CD4-positive, alpha-beta T cell treated with Interleukin-2 at 100 ng/mL for 4 hours (primary cell): ENCODE results near the gene ATP4A.

Experiments used
- DNase-seq: peaks from one replicate; pipeline ENCODE4 v3.0.0-alpha.2; 2020; ENCODE audit warnings: low spot score

Gene ATP4A

DNA sequence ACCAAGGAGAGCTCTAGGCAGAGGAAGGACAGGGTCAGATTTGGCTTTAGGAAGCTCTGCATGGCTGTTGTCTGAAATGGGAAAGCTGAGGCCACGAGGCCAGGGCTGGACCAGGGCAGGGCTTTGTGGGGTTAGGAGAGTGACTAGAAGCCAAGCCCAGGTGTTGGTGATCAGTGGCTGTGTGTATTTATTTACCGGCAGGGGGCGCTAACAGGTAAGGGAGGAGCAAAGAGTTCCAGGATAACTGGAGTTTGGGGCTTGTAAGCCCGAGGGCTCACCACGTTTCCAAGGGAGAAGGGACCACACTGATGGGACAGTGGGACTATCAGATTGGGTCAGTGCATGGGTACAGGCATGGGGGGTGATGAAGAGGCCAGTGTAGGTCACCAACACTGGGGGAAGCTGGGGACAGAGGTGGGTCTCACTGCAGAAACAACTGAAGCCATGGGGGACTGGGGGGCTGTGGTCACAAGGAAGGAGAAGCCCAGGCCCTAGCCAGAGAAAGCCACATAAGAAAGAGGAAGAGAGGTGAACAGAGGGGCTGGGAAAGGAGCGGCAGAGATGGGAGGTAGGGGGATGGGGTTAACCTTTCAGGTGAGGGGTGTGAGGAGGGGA is 14.2 kb downstream of the ATP4A start:
- peak; percentile 70 for DNase-seq

DNA sequence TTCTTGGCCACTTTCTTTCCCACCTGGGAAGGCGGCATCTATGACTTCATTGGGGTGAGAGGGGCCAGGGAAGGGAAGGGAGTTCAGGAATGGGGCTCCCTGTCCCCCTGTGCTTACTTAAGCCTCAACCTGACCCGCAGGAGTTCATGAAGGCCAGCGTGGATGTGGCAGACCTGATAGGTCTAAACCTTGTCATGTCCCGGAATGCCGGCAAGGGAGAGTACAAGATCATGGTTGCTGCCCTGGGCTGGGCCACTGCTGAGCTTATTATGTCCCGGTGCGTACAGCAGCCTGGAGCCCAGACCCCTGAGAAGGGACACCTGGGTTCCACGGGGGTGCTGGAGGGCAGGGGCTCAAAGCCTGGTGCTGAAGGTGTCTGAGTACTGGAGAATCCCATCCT is 16.9 kb downstream of the ATP4A start:
- DNase-seq = no peak

DNA sequence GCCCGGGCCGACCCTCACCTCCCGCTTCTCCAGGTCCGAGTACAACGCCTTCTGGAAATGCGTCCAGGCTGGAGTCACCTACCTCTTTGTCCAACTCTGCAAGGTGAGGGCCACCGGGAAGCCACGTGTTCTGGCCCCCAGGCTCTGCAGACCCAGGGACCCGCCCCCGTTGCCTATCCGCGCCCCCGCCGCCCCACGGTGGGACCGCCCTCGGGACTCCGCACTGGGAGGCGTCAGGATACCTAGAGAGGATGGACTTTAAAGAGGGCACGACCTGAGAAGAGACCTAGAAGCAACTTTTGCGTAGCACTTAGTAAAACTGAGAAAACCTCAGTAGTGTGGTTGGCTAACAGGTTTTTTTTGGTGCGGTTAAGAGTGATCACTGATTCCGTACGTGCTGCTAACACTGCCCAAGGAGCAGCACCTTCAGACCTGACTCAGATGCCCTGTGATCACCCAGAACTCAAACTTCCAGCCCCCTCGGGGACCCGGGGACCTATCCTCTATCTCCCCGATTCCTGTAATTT is 17.5 kb downstream of the ATP4A start:
- peak; percentile 30 for DNase-seq

DNA sequence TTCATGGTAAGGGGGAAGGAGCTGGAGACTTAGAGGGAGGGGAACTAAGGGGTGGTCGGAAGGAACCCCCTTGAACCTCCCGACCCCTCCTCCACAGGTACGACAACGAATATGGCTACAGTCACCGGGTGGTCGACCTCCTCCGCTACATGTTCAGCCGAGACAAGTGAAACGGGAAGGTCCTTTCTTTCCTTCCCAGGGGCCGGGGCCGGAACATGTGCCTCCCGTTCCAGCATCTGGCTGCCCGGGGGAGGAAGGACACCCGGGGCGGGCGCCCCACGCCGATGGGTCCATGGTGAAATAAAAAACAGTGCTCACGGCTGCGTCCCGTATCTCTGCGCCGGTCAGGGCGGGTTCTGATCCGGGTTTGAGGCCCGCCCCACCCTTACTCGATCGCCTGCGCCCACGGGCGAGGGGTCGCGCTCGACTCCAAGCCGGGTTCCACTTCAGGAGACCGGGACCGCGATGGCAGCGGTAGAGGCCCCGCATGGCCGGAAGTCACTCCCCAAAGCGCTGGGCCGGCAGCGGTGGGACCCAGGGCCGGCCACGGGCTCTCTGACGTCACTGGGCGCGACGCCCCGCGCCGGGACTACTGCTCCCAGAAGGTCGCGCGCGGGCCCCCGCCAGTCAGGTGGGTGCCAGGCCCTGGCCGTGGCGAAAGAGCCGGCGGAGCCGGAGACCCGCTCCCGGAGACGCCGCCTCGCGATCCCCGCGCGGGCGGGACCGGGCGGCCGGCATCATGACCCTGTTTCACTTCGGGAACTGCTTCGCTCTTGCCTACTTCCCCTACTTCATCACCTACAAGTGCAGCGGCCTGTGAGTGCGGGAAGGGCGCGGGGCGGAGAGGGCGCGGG is 18.2 kb downstream of the ATP4A start, which contains the start of gene TMEM147:
Gene TMEM147 (plus strand): TSS at position 626 of the 854 bp plus-strand sequence. CDS start 114 bp downstream, at position 740.
- DNase-seq = peak; percentile 76

DNA sequence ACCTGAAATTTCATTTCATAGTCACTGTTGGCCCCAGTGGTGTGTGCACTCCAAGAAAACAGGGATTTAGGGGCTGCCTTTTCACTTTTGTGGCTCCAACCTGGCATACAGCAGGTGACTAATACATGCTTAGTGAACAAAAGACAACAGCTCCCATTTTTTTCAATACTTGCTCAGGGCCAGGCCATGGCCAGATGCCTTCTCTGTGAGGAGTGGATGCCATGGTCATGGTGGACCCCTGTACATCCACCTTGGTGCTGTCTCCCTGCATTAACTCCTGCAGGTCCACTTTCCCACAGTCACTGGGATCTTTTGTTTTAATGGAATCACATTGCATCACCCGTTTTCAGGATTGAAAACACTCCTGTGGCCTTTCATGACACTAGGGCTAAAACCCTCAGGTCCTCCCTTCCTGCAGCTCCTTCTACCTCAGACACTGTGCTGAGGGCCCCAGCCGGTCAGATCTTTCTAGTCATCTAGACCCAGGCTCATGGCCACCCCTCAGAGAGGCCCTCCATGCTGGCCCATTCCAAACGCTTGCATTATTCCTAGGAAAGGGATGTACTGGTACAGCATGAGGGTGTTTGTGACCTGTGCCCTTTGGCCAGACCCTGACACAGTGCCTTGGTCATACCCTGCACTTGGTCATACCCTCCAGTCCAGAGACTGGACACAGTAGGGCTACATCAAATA is 19.2 kb downstream of the ATP4A start:
- DNase-seq = no peak

DNA sequence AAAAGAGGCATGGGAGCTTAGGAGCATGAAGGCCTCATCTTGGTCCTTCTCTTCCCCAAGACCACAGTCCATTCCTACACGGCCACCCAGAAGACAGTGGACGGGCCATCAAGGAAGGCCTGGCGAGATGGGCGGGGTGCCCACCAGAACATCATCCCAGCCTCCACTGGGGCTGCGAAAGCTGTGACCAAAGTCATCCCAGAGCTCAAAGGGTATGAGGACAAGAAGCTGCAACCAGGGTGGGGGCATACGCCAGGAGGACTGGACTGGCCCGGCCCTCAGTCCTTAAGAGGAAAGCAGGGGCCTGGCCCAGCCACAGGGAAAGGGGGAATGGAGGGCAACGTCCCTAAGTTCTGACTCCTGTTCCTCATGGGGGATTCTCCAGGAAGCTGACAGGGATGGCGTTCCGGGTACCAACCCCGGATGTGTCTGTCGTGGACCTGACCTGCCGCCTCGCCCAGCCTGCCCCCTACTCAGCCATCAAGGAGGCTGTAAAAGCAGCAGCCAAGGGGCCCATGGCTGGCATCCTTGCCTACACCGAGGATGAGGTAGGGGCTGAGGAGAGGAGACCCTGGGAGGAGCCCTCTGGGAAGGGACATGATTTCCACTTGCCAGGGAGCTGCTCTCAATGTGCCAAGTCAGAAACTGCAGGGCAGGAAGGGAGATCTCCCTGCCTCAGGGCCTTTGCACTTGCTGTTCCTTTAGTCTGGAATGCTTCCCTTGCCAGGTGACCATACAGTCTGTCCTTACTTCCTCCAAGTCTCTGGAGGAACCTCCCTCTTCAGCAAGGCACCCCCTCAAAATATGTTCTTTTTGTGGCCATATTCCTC is 20.0 kb downstream of the ATP4A start:
- DNase-seq = no peak

DNA sequence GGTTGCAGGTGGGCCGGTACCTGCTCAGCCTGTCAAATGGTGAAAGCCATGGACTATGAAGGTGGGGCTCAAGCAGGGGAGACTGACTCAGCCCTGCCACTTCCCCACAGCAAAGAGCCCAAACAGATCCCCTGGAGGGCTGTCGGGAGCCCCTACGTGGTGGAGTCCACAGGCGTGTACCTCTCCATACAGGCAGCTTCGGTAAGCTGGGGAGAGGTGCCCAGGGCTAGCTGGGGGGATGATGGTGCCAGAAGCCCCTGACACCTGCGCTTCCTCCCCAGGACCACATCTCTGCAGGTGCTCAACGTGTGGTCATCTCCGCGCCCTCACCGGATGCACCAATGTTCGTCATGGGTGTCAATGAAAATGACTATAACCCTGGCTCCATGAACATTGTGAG is 21.2 kb downstream of the ATP4A start:
- DNase-seq = no peak

DNA sequence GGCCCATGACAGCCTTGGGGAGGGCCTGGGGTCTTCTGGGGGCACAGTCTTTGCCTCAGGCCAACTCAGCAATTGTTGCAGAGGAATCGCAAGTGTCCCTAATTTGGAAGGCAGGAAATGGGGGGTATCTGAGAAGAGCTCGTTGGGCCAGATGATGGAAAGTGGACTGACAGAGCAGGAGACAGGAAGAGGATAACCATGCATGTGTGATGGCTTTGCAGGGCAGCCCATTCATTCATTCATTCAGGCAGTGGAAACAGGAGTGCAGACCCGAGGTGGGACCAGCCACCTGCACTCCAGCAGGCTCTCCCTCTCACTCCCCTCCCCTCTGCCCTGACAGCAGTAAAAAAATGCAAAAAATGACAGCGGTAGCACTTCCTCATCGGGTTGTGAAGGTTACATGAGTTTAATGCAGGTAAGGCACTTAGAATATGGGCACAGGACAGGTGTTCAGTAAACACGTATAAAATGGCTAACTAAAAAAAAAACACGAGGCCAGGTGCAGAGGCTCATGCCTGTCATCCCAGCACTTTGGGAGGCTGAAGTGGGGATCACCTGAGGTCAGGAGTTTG is 23.0 kb downstream of the ATP4A start:
- no peak for DNase-seq

DNA sequence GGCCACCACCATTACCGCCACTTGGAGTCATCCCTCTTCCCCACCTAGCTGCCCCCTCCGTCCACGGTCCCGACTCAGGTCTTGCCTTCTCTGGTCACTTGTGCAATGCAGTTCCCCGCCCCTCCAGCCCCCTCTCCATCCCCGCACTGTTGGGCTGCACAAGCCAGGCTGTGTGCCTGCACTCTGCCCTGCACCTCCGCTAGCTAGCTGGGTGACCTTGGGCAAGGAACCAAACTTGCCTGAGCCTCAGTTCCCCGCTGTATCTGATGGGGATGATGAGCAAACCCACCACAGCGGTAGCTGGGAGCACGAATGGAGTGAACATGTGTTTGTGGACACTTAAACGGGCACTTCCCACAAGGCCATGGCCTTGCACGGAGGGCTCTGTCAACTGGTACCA is 23.6 kb downstream of the ATP4A start:
- DNase-seq = no peak

DNA sequence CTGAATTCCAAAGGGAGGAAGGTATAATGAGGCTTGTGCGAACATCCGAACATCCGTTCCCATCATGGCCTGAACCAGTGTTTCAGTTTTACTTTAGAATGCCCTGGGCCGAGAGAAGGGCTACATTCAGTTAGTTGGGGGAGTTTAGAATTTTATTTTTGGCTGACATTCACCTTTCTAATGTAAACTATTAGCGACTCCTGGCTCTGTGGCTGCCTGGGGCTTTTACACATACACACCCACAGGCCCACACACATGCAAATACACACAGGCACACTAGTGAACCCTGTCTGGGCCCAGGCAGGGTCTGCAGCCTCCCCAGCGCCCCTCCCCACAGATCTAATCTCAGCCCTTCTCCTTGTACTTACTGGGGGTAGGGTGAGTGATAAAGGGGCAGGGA is 24.1 kb downstream of the ATP4A start:
- no peak for DNase-seq

DNA sequence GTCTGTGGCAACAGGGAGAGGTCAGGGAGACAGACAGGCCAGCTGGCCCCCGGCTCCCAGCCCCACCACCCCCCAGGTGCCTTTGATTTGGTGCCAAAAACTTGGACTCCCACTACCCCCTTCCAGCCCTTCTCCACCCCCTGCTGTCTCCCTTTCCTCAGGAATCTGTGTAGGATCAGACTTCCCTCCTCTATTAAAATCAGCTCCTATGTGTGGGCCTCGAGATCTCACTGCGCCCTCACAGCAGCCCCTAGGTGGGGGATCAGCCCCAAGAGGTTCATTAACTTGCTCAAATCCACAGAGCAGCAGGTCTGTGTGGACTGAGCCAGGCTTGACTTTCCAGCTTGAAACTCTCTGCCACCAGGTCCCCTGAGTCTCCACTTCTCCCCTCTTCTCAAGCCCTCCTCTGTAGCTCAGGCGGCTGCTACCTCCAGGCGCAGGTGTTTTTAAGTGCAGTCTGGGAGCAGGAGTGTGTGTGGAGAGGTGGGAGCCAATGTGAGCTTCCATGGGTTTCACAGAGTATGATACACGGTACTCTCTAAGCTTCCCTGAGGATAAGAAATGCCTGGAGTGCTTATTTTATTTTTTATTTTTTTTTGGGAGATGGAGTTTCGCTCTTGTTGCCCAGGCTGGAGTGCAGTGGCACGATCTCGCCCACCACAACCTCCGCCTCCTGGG is 28.5 kb downstream of the ATP4A start:
- no peak for DNase-seq

DNA sequence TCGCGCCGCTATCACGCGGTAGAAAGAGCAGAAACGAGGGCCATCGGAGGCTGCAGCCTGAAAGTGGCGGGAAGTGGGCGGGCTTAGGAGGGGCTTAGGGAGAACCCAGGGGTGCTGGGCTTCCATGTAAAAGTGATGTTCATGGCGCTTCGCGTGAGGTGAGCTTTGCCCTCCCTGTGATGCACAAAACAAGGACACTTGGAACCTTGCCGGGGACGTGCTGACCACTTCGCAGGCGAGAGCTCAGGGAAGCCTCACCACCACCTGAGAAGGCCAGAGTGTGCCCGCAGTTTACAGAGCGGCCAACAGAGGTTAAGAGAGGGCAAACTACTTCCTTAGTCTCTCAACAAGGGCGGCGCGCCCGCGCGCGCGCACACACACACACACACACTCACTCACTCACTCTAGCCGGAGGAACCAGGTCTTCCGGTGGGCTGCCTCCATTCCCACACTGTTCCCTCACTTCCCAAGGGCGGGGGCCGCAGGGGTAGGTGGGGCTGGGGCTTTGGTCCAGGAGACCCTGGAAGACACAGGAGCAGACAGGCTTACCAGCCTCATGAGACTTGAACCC is 29.6 kb downstream of the ATP4A start:
- DNase-seq = peak; percentile 15

DNA sequence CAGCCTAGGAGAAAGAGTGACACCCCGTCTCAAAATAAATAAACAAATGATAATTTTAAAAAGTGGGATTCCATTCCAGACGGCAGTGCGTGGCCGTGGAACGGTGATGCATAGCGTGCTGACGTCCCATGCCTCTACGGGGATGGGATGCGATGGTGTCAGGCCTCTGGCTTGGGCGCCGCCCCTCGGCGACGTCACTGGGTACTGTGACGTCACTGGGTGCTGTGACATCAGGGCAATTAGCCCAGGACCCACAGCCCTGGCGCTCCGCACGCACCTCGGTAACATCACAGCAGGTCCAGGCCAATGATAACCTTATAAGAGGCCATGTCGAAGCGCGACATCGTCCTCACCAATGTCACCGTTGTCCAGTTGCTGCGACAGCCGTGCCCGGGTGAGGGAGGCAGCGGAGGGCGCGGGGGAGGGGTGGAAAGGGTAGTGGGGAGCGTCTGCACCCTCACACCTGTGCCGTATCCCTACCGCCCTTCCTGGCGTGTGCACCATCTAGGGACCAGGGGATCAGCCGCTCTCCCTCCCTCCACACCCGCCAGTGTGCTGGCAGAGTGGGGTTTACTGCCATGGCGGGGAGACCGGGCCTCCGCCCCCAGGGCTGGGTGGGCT is 30.1 kb downstream of the ATP4A start, which contains the start of gene GAPDHS:
Gene GAPDHS (plus strand): TSS at position 256 of the 621 bp plus-strand sequence. CDS start 72 bp downstream, at position 328.
- DNase-seq = no peak

DNA sequence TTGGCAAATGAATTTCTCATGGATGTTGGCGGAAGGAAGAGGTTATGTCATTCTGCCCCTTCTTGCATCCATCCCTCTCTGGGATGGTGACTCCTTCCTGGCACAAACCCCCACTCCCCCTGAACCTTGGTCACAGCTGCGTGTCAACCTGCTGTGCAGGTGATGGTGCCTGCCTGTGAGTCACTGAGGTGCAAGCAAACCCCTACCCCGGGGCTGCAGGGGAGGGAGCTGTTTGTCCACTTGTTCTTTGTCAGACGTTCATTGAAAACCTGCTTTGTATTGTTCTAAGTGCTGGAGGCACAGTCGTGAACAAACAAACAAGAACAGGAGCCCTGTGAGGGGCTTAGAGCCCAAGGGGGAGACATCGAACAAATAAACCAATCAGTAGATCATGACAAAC is 32.2 kb downstream of the ATP4A start:
- DNase-seq = no peak

DNA sequence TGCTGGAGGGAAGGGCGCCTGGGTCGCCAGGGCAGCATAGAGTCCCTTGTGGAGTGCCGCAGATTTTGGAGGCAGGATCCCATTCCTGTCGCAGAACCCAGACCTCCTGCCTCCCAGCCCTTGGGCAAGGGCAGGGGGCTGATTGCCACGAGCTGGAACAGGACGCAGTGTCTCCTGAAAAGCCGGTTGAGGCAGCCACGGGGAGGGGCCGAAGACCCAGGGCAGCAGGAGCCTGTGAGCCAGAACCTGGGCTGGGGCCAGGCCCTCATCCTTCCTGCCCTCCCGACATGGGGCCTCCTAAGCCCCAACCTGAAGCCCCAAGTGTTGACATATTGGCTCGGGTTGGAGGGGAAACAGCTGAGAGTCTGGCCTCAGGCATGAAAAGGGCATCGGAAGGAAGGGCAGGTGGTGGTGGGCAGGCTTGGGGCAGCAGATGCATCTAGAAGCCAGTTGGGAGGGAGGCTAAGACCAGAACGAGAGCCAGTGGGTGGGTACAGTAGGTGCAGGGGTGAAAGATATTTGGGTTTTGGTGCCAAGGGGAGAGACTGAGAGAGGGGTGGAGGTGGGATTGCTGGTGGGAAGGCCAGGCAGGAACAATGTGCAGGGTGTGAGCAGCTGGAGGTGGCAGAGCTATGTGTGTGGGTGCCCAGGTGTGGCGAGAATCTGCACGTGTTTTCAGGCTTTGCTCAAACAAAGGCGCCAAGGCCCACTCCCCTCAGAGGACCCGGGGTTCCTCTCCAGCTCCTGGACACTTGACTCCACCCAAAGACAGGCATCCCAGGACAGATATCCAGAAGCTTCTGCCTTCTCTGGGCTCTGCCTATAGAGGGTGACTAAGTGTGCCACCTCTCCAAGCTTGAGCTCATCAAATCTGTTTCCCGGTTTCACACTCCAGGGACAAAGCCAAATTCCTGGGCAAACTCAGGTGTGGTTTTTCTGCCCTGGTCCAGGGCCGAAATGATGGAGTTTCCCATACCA is 33.9 kb downstream of the ATP4A start:
- DNase-seq = no peak

DNA sequence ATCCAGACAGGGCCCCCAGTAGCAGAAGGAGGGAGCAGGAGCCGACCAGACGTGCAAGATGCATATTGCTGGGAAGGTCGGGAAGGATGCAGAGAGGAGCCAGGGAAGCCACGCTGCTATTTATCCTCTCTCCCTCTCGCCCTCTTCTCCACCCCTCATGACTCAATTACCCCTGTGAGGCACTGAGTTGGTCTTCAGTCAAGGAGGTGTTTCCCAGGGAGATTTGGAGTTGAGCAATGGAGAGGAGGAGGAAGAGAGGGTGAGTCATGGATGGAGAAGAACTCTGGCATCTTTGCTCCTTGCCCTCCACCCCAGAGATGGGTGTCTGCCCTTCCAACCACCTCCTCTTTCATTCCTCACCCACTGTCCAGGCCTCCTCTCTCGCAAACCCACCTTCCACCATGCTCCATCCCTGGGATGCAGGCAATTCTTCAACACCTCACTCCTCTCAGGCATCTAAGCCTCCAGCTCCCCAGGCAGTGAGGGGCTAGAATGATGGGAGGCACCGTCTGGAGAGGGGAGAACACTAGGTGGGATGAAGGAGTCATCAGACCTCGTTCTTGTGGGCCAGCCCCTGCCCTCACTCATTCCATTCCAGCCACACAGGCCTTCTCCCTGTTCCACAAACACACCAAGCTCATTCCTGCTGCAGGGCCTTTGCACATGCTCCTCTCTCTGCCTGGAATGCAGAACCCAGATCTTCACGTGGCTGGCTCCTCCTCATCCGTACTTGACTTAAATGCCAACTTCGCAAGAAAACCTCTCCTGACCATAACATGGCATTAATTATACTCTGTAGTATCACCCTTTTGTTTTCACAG is 35.0 kb downstream of the ATP4A start, which contains the start of gene SBSN:
Gene SBSN (minus strand): TSS at position 94 of the 821 bp plus-strand sequence. CDS start 30 bp downstream, at position 64.
- DNase-seq = no peak

DNA sequence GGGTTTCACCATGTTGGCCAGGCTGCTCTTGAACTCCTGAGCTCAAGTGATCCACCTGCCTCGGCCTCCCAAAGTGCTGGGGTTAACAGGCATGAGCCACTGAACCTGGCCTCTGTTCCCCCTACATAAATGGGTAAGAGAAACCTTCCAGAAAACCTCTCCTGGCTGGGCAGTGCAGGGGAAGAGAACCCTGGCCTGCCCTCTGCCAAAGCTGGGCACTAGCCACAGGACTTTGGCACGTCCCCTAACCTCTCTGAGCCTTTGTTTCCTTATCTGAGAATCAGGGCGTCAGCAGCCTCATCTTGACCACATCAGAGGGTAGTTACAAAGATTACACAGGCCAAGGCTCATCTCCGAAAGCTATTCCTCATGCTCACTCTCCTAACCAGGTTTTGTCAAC is 37.6 kb downstream of the ATP4A start:
- DNase-seq = no peak
